Stimulated activated CD8-positive, alpha-beta memory T cell treated with anti-CD3 and anti-CD28 coated beads, Interleukin-12 subunit alpha, Interleukin-12 subunit beta, amount 100 ng/mL, for 24 hours (primary cell): ENCODE results near the gene CTNNA3.

Experiments used
- DNase-seq: peaks from one replicate; pipeline ENCODE4 v3.0.0-alpha.2; 2020; ENCODE audit errors: extremely low read depth

The CTNNA3 gene

DNA sequence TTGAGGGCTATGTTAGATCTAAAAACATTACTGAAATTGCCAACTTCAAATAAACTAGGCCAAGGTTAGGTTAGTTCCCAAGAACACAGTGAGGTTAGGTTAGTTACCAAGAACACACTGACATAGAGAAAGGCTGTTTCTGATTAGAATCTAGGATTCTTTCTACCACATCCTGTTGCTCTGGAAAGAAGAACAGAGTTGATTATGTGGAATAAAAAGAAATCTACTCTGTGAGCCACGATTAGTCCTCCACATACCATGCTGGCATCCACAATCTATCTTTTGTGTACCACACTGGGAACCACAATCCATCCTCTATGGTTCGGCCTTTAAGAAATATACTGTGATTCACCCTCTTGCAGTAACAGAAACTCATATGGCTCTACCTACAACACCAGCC lies 678.8 kb downstream of the CTNNA3 start:
- DNase-seq, result no peak

DNA sequence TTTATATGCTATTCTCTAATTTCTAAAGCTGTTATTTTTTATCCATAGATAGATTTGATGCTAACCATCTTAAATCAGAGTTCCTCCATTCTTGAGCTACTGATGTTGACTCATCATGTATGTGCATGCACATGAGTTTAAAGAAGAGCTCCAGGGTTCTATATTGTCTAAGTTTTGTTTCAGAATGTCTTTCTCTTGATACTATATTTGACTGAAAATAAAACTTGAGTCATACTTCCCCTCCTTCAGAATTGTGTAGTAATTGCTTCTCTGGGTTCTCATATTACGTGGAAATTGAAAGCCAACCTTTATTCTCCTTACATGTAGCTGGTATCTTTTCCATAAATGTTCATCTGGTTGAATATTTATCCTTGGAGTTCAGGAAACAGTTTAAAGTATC lies 680.8 kb downstream of the CTNNA3 start:
- DNase-seq, result no peak

DNA sequence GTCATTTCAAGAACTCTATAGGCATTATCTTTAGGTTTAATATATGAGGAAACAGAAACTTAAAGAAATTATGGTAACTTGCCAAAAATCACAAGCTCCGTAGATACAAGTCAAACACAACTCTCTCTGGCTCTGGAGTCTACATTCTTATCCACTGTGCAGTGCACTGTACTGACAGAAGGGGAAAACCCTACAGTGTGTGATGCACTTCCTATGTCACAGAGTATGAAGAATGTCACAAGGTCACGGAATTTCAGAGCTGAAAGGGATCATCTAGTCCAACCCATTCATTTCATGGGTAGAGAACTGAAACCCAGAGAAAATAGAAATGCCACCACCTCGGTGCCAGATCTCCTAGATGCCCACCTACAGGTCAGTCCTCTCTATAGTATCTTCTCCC lies 684.0 kb downstream of the CTNNA3 start:
- DNase-seq, result no peak

GRCh38 chr10:67011480-67011879 lies 684.5 kb downstream of the CTNNA3 start:
- DNase-seq, result no peak

DNA sequence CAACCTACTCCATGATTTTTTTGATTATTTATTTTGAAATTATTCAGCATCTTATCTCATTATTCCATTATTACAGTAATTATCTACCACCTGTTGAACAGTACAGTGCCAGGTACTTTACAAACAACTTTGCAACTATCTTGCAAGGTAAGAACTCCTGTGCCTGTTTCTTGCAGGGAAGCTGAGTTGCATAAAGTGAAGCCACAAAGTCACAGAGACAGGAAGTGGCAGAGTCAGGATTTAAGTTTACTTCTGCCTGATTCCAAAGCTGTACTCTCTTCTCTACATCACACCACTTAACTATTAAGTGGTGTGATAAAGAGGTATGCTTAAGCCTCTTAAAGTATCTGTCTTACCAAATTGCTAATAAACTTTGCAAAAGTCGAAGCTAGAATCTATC lies 690.0 kb downstream of the CTNNA3 start:
- DNase-seq, result no peak

- DNase-seq, result no peak
Measured at GRCh38 chr10:67004690-67005089, 691.3 kb downstream of the CTNNA3 start.

DNA sequence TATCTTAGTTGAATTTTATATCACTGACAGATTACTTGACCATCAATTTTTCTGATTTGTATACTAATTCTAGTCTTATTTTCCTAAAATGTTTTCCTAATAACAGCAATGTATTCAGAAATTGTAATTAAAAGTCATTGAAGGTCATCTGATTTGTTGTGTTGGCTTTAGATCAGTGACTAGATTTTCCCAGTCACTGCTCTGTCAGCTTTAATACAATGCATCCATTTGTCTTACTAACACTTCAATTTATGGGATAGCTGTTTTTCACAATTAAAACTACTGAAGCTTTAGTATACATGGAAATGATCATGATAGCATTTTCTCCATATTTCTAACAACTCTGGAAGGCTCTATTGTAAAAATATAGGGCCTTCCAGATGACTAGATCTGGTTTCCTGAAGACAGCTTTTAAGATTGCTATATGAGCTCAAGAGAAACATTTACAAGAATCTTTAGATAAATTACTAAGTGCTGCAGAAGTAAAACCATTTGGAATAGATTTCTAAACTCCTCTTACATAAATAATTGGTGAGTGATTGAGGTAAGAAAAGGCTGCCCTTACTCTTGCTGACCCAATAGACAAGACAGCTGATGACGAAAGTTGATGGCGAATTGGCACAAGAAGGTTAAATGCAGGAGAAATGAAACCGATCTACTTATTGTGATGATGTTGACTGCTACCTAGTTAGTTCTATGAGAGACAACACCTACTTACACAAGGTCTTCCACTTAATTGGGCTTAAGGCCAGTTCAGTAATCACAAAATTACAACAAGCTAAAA lies 696.0 kb downstream of the CTNNA3 start:
- DNase-seq, result no peak

DNA sequence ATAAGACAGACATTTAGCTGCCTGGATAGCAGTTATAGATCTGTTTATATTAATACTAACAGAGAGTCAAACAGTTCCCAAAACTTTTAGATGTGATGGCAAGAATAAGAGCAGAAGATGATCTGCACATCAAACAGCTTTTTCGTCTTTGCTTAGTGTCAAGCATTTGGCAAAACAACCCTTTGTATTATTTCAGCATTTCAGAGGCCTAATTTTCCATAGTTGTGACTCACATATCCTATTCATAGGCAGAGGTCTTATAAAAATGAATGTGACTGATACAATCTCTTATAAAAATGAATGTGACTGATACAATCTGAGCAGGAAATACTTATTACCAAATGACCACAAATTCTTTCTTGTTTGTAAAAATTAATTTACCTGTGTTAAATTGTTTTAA lies 699.0 kb downstream of the CTNNA3 start:
- no peak for DNase-seq

DNA sequence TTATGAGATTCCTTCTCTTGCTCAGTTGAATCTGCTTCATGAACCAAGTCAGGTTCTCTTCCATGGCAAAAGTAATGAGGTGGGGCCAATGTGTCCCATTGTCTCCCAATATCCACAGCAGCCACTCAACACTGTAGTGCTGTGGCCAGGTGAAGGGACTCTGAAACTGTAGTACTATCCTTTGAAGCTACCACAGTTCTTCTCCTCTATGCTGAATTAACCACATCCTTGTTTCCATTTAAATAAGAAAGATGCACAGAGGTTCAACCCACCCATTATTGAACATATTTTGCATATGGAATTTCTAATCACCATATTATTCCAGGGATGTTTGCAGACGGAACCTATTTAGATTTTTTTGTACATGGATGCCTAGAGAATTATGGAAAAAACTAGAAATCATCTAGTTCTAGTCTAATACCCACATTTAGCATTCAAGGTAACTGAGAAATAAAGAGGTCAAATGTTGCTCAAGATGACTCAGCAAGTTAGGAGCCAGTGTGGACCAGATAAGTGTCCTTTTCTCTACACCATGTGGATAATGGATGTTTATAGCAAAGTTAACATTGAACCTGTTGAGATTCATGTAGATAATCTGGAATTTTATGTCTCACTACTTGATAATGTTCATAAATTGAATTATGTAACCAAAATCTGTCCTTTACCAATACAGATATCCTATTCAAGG lies 705.7 kb downstream of the CTNNA3 start:
- no peak for DNase-seq

DNA sequence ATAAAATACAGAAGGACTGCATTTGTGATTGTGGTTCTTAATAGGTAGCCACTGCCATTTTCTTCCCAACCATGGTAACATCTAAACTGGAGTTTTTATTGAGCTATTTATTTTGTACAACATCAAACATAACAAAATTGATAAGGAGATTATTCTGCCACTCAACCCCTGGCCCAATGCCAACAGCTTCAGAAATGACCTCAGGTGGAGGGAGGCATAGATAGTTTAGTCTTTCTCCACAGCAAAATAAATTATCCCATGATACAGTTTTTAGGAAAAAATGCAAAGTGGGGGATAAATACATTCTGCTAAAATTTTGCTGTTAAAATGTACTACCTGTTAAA lies 712.5 kb downstream of the CTNNA3 start:
- DNase-seq, result no peak

GRCh38 chr10:66982792-66983474 lies 713.1 kb downstream of the CTNNA3 start:
- DNase-seq, result no peak

DNA sequence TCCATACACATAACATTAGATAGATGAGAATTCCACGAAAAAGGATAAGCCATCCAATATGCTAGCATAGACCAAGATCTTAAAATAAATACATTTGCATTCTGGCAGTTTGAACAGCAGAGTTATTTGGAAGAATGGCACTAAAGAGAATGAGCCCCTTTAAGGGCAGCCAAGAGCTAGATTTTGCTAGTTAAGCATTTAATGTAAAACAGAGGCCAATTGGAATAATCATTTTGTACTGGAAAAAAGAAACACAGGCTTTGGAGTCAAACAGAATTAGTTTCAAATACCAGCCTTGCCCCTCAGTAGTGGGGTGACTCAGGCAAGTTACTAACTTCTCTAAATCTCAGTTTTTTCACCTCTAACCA lies 714.0 kb downstream of the CTNNA3 start:
- no peak for DNase-seq

DNA sequence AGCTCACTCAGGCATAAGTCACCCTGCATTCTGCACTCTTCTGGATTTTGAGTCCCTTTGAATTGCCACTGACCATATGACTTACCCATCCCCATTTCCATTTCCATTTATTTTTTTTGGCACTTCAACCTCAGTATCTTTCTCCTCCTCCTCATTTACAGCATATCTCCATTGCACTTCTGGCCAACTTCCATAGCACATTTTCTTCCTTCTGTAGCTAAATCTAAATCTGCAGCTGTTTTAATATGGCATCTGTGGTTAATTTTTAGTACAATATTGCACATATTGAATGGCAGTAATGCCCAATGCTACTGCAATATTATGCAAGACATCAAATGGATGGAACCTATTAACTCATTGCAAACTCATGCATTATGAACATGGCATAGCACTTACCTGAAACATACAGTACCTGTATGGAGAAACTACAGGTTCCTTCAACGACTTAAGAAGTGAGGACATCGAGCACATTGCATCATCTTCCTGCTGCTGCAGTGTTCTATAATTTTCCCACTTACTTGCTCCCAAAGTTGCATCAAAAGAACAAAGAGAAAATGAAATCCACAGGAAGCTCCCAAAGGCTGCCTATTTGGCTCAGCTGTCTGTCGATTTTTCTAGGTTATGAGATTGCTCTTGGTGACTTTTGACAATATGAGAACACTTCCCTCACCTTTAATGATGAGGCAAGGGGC lies 714.5 kb downstream of the CTNNA3 start:
- no peak for DNase-seq

GRCh38 chr10:66980246-66980815 lies 715.7 kb downstream of the CTNNA3 start:
- DNase-seq, result no peak

GRCh38 chr10:66964946-66965345 lies 731.0 kb downstream of the CTNNA3 start:
- DNase-seq, result no peak

- no peak for DNase-seq
Measured at GRCh38 chr10:66958466-66958865, 737.5 kb downstream of the CTNNA3 start.

DNA sequence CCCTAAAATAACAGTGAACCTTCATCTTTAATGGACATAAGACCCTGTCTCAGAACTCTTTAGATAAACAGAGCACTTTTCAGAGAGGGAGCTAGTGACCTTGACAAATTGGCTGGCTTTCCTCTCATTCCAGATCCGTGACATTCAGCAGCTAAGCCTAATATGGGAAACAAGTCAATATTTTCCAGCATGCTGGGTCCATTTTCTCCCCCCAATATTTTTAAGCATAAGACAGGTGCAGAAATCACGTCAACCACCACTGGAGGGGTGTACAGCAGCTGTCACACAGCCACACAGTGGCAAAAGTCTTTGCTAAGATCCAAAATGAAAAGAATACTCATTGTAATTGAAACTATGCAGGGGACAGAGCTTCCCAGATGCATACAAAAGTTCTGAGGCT lies 744.1 kb downstream of the CTNNA3 start:
- no peak for DNase-seq

DNA sequence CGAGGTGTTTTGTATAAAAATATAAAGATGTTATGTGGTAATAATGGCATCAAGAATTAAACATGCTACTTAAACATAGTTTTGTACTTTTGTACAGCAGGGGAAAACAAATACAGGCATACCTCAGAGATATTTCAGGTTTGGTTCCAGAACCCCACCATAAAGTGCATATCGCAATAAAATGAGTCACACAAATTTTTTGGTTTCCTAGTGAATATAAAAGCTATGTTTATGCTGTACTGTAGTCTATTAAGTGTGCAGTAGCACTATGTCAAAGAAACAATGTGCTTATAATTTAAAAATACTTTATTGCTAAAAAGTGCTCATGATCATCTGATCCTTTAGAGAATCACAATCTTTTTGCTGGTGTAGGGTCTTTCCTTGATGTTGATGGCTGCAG lies 752.4 kb downstream of the CTNNA3 start:
- no peak for DNase-seq

DNA sequence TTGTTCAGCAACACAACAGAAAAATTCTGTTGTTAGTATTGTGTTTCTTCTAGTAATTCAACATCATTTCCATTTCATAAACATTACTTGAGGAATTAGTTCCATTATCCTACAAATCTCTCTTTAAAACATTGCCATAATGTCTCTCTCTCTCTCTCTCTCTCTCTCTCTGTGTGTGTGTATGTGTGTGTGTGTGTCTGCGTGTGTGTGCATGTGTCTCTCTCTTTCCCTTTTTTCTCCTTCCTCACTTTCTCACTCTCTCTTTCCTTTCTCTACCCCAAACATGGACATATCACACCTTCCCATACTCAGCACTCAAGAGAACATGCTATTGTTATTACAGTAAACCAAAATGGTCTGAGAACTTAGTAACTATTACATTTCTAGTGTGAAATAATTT lies 753.6 kb downstream of the CTNNA3 start:
- DNase-seq, result no peak

- DNase-seq, result no peak
Measured at GRCh38 chr10:66941491-66941890, 754.5 kb downstream of the CTNNA3 start.

GRCh38 chr10:66940965-66941364 lies 755.0 kb downstream of the CTNNA3 start:
- no peak for DNase-seq

DNA sequence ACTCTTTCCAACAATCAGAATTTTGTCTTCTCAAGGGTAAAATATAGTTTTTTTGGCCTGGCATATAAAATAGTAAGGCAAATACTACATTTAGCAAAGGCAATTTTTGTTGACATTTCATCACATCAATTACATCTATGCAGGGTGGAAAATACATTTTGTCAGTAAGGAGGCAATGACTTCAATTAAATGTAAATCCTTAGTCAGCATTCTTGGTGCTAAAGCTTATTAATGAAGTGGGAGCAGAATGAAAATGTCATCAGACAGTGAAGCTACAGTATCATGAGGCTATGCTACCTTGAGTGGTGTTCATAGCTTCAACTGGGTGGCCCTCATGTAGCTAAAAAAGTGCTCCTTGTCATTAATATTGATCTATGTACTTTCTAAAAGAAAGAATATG lies 761.3 kb downstream of the CTNNA3 start:
- no peak for DNase-seq
